Neuron (in vitro differentiated cells): ENCODE data around the gene EEFSEC.

ENCODE experiments used
- H2AFZ ChIP-seq: one replicate; pipeline ENCODE4 v1.6.1; 2013; ENCODE audit warnings: low read depth, mild to moderate bottlenecking, inconsistent platforms, low read length, moderate library complexity
- H3K27me3 ChIP-seq: one replicate; pipeline ENCODE4 v1.6.1; 2013; ENCODE audit warnings: low read length; ENCODE audit not compliant: insufficient read depth
- H3K36me3 ChIP-seq: one replicate; pipeline ENCODE4 v1.6.1; 2013; ENCODE audit warnings: low read length; ENCODE audit not compliant: insufficient read depth
- H3K4me1 ChIP-seq: one replicate; pipeline ENCODE4 v1.6.1; 2013; ENCODE audit warnings: low read length; ENCODE audit not compliant: insufficient read depth
- H3K4me3 ChIP-seq: 2 replicates; pipeline ENCODE4 v1.5.1; 2013; ENCODE audit warnings: mild to moderate bottlenecking, low read length, moderate library complexity
- H3K9me3 ChIP-seq: one replicate; pipeline ENCODE4 v1.6.1; 2013; ENCODE audit warnings: low read length

EEFSEC gene

DNA sequence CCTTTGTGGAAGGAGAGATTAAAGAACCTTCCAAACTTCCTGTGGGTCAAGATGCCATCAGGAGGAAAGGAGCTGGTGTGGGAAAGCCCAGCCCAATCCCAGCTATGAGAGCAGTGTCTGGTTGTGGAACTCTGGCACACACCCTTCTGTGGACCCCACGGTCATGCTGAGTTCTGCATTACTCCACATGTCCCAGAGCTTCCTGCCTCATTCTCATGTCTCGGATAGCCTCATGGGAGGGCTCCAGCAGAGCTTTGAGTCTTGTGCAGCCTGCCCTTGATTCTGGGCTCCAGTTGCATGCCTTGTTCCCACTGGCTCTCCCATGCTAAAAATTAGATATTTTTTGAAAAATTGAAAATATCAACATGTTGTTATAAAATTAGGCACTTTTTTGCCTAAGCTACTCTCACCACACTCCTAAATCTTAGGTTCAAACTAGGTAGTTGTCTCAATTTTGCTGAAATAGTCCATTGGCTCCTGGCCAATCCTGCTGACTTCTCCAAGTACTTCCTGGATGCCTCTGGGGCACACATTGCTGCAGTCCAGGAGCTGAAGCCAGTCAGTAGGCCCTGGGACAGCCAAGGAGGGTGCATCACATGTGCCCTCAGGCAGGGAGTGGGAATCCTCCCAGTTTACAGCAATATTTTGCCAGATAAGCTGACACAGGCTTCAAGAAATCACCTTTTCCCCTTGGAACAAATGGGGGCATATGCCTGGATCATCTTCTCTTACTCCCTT is 144.3 kb downstream of the EEFSEC start:
- no peak overlapping the region for H3K4me3 ChIP-seq
- no peaks in the 10 kb centered on the region for H3K4me1 ChIP-seq
- H3K9me3 ChIP-seq: no peaks in the 10 kb centered on the region
- no peaks in the 10 kb centered on the region for H3K27me3 ChIP-seq
- H3K36me3 ChIP-seq: no peaks in the 10 kb centered on the region
- no peak overlapping the region for H2AFZ ChIP-seq

DNA sequence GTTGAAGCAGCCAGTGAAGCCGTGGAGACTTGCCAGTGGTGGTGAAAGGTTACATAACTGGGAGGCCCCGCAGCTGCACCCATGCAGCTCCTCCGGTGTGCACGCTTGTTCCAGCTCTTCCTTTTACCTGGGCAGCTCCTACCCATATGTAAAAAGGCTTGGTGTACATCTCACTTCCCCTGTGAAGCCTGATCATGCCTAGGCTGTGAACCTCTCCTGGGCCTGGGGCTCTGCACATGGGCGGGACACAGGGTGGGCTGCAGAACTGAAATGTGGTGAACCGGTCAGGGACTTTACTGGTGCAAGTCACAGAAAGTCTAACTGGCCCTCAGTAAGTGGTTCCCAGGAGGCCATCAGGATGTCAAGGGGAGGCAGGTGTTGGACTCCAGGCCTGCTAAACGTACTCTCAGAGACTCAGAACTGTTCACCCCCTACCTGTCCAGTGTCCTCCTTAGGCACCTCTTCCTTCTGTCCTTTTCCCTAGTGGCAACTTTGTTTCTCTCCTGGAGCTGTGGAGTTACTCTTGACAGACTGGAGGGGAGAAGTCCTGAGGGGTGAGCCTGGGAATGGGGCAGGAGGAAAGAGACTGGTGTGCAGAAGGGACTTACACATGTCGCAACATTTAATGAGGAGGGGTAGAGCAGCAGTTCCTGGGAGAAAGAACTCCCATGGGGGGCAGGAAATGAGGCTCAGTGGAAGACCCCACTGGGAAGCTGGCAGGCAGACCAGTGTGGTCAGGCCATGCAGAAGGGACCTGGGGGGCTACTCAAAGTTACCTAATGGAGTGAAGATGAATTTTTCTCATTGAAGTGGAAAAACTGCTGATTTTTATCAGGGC is 148.1 kb downstream of the EEFSEC start:
- Histone ChIP-seq H3K9me3 (no peaks in the 10 kb centered on the region), H3K36me3 (no peaks in the 10 kb centered on the region), H3K27me3 (no peaks in the 10 kb centered on the region), H2AFZ (no peak overlapping the region), H3K4me3 (no peak overlapping the region), H3K4me1 (no peaks in the 10 kb centered on the region)

DNA sequence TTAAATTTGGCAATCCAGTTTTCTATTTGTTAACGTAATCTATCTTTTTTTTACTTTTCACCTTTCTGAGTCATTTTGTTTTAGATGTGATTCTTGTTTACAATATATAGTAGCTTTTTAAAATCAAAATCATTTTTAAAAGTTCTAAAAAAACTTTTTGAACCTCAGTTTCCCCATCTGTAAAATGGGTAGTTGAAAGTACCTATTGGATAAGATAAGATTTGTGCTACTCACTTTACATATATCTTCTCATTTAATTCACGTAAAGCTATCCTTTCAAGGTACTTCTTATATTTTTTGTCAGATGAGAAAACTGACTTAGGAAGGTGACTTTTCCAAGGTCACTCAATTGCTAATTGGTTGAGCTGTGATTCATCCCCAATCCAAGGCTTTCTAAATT is 153.2 kb downstream of the EEFSEC start:
- H3K4me1 ChIP-seq: peaks cover 2% of the 10 kb centered on the region
- H3K9me3 ChIP-seq: no peaks in the 10 kb centered on the region
- no peaks in the 10 kb centered on the region for H3K27me3 ChIP-seq
- no peak overlapping the region for H3K4me3 ChIP-seq
- no peaks in the 10 kb centered on the region for H3K36me3 ChIP-seq
- no peak overlapping the region for H2AFZ ChIP-seq

DNA sequence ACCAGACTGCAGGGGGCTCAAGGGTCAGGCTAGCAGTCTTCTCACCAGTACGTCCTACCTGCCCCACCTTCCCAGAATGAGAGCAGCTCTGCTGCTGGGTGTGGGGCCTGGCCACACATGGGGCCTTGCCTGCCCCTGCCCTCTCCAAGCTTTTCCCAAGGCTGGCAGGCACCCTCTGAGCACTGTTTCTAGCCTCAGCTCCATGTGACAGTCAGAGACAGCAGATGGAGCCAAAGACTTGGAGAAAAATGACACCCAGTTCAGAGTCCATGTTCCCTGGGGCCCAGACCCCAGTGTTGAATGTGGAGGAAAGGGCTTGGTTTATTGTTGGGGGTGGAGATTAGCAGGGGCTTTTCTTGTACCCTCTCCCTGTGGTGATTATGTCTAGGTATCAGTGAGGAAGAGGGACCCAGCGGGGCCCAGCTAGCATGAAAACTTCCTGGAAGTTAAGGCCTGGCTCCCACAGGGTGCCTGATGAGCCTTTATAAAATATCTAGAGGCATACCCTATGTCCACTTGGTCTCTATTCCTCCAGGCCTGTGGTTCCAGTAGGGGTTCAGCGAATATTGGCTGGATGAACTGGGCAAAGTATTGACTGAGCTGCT is 153.8 kb downstream of the EEFSEC start:
- H3K9me3 ChIP-seq: no peaks in the 10 kb centered on the region
- peaks cover 3% of the 10 kb centered on the region for H3K4me1 ChIP-seq
- H3K36me3 ChIP-seq: no peaks in the 10 kb centered on the region
- no peak overlapping the region for H2AFZ ChIP-seq
- H3K27me3 ChIP-seq: no peaks in the 10 kb centered on the region
- H3K4me3 ChIP-seq: no peak overlapping the region

DNA sequence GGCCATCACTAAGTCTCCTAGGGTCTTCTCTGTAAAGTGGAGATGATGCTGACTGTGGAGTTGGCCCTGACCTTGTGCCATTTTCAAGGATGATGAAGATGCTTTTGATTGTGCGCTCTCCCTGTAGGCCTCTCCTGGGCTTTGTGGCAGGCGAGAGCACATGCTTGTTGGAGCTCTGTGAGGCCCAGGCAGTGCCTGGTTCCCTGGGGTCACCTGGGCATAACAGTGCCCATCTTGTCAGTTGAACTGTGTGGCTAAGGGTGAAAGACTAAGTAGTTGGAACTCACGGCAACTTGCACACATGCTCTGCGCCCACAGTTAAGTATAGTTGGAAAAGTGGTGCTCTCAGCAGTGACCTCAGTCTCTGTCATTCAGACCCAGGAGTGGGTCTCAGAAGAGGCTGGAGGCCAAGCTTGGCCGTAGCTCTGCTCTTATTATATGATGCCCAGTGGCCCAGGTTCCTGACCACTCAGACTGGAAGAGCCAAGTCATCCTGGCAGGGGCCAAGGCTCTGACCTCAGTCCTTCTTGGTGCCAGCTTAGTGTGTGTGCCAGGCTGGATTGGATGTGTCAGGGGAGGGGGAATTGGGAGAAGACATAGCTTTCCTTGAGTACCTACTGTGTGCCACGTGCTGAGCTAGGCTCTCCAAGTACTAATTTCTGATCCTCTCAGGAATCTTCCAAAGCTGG is 154.6 kb downstream of the EEFSEC start:
- no peak overlapping the region for H3K4me3 ChIP-seq
- H3K4me1 ChIP-seq: peaks cover 3% of the 10 kb centered on the region
- H3K36me3 ChIP-seq: no peaks in the 10 kb centered on the region
- H2AFZ ChIP-seq: no peak overlapping the region
- no peaks in the 10 kb centered on the region for H3K9me3 ChIP-seq
- H3K27me3 ChIP-seq: no peaks in the 10 kb centered on the region

DNA sequence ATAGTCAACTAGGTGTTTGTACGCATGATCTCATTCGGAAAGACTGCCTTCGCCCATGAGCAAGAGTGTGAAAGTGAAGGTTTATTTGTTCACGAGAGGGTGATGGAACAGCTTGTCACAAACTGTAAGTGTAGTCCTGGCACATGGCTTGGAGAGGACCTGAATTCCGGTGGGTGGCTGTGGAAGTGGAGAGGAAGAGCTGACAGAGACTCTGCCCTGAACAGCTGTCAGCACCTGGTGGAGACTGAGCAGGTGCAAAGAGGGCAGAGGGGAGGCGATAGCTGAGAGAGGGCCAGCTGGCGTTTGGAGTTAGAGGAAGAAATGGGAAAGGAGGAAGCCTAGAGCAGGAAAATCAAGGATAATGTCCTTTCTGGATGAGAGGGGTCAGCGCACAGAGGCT is 155.7 kb downstream of the EEFSEC start:
- Histone ChIP-seq H3K27me3 (no peaks in the 10 kb centered on the region), H3K36me3 (no peaks in the 10 kb centered on the region), H3K9me3 (no peaks in the 10 kb centered on the region), H3K4me3 (no peak overlapping the region), H2AFZ (no peak overlapping the region), H3K4me1 (peaks cover 3% of the 10 kb centered on the region)

DNA sequence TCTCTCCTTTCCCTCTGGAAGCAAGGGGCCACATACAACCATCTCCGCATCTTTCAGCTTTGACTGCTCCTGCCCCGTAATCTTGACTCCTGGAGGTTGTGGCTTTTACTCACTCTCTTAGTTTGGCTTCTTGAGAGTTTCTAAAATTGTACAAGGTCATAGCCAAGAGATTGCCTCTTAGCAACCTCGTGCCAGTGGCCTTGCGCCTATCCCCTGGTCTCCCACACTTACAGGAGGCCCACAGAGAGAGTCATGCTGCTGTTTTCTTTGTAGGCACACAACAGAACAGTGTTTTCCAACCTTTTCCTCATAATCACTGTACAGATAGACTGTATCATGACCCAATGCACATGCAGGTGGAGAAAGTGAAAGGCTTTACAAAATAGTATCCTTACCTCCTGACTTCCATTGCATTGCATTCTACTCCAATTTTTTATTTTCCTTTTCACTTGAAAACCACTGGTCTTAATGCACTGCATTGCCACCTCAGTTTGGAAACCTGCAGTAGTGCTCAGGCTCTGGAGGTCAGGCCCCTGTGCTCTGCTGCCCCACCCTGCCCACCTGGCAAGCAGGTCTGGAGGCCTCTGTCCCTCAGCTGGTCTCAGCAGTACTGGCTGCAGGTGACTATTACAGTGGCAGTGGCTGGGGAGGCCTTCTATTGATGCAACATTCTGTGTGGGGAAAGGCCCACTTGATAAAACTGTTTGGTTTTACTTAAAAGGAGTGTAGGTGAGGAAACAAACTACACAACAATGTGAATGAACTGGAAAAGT is 157.2 kb downstream of the EEFSEC start:
- no peak overlapping the region for H3K4me3 ChIP-seq
- H3K9me3 ChIP-seq: no peaks in the 10 kb centered on the region
- H3K4me1 ChIP-seq: peaks cover 3% of the 10 kb centered on the region
- no peaks in the 10 kb centered on the region for H3K27me3 ChIP-seq
- no peaks in the 10 kb centered on the region for H3K36me3 ChIP-seq
- no peak overlapping the region for H2AFZ ChIP-seq

DNA sequence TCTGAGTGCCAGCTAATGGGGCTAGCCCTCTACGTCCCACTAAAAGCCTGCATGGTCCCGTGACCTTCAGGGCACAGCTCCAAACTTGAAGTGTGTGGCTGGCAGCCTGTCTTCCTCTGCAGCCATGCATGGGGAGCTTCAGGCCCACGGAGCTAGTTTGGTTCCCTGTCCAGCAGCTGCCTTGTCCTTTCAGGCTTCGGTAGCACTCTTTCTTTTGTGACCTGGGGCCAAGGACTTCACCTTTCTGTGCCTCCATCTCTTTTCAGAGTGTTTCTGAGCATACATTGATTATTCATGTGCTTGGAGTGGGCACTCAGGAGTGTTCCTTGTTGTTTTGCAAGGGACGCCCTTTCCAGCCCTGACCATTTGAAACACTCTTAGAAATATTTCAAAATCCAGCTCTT is 158.2 kb downstream of the EEFSEC start:
- peaks cover 7% of the 10 kb centered on the region for H3K4me1 ChIP-seq
- no peaks in the 10 kb centered on the region for H3K27me3 ChIP-seq
- no peaks in the 10 kb centered on the region for H3K9me3 ChIP-seq
- no peaks in the 10 kb centered on the region for H3K36me3 ChIP-seq
- no peak overlapping the region for H3K4me3 ChIP-seq
- H2AFZ ChIP-seq: no peak overlapping the region

DNA sequence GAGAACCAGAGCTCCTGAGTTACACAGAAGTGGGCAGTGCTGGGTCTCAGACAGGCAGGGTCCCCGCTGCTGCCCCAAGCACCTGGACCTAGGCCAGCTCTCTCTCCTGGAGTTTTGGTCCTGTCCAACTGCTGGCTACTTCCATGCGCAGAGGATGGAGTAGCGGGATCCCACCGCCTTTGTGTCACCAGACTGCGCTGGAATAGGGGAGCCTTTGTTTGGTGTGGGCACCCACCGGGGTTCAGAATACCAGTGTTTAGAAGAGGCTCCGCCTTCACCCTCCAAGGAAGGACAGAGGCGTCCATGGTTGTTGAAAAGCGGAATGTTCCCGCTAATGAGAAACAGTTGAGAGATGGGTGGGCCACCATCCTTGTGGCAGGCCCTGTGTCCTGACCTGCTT is 159.0 kb downstream of the EEFSEC start:
- Histone ChIP-seq H3K27me3 (no peaks in the 10 kb centered on the region), H2AFZ (no peak overlapping the region), H3K4me3 (no peak overlapping the region), H3K36me3 (no peaks in the 10 kb centered on the region), H3K9me3 (no peaks in the 10 kb centered on the region), H3K4me1 (peaks cover 15% of the 10 kb centered on the region)

DNA sequence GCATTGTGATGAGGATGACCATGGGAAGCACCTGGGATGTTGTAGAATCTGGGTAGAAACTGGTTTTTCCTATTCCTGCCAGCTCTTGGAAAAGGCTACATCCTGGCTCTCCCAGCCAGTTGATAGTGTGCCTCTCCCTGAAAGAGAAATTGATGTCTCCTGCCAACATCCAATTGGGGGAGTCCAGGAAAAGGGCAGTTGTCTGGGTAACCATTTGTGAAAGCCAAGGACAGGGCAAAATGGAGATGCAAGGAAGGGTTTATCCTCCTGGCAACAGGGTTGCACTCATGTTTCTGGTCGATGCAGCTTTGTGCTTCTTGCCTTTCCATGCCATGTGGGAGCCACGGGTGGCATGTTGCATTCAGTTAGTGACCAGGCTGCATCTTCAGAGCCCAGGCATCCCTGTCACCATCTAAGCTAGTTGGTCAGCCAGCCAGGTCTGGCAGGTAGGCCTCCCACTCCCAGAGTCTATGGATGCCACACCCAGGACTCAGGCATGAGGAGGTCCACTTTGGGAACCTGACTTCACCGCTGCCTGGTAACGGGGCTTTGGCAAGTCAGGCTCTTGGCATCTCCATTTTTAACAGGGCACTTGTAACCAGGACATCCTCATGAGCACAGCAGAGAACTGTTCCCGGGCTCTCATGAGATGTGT is 159.9 kb downstream of the EEFSEC start:
- Histone ChIP-seq H3K36me3 (no peaks in the 10 kb centered on the region), H3K4me1 (peaks cover 22% of the 10 kb centered on the region), H2AFZ (no peak overlapping the region)

DNA sequence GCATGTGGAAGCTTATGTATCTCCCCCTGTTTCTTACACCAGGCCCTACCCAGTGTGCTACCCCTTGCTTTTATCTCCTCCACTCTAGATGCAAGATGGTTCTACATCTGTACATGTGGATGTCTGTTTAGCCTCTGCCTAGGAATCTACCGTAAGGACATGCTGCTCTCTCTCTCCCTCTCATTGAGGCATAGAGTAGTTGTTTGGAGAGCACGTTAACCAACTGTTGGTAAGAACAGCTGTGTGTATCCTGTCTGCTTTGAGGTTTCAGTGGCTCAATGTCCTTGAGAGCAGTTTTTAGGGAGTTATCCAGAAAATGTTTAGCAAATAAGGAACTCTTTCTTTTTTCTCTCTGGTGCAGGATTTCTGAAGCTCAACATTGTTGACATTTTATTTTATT is 160.7 kb downstream of the EEFSEC start:
- no peaks in the 10 kb centered on the region for H3K27me3 ChIP-seq
- no peaks in the 10 kb centered on the region for H3K36me3 ChIP-seq
- H3K4me1 ChIP-seq: peaks cover 22% of the 10 kb centered on the region
- no peaks in the 10 kb centered on the region for H3K9me3 ChIP-seq
- H2AFZ ChIP-seq: no peak overlapping the region
- H3K4me3 ChIP-seq: no peak overlapping the region

More for the DNA sequence above, 159.9 kb downstream of the EEFSEC start:
- no peaks in the 10 kb centered on the region for H3K9me3 ChIP-seq
- H3K4me3 ChIP-seq: no peak overlapping the region
- no peaks in the 10 kb centered on the region for H3K27me3 ChIP-seq

DNA sequence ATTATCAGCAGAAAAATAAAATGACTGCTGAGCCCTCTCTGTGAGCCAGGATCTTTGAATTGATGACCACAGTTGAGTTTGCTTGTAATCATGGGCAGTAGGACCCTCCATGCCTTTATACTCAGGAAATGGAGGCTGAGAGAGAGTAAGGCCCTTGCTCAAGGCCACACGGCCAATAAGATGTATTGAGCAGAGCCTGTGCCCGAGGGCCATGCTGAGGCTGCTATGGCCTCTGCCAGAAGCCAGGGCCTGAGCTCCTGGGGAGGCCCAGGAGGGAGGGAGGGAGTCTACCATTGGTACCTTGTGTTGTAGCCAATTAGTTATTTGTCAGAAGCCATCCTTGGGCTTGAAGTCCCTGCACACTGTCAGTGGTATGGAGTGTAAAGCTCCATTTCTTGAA is 162.0 kb downstream of the EEFSEC start:
- H3K36me3 ChIP-seq: no peaks in the 10 kb centered on the region
- H3K4me3 ChIP-seq: no peak overlapping the region
- peaks cover 22% of the 10 kb centered on the region for H3K4me1 ChIP-seq
- H3K27me3 ChIP-seq: no peaks in the 10 kb centered on the region
- H2AFZ ChIP-seq: no peak overlapping the region
- no peaks in the 10 kb centered on the region for H3K9me3 ChIP-seq
